Measurements from ENCODE around the gene SLC37A1. TPM values are rescaled to one million over a fixed set of nuclear protein-coding genes. Genes with fewer than 3 reads are reported as not detected.
A peak's percentile ranks its signal among the peaks of the same experiment; 100 is the strongest.

The SLC37A1 gene
- total and polyA plus RNA-seq, 2 of the 13 experiments (the other 11 are each of a cell fraction or from before 2014, with no cell fraction given) = 0.22 to 0.40 TPM

DNA sequence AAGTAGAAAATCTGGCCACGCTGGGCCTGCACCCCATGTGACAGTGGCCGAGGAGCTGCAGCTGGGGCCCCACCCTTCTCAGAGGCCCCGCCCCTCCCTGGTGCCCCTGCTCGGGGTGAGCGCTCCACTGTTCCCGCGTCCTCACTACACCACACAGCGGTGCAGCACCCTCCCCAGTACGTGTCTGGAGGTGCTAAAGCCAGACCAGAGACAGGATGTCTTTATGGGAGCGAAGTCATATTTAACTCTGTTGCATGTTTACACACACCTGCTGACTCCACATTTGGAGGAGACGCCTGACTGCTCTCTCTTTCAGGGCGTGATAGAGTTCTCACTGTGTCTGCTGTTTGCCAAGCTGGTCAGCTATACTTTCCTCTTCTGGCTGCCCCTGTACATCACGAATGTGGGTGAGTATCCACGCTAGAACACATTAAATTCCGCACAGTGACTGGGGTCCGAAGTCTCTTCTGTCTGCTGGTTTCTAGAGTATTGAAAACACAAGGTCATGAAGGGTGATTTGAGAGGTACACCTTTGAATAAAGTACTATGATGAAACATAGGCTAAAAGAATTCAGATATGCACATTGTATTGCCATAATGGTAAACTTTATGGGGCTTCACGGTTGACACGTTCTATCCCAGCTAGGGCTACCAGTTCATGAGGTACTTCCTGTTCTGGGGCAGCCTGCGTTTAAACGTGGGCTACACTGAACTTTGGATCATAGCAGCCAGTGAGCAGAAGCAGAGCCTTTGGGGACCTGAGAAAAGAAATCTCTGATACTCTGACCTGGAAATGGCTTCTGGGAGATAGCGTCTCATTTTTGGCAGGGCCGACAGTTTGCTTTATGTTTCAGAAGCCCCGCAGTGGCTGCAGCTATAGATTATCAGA lies 48.4 kb downstream of the SLC37A1 start:
- Histone ChIP-seq H3K36me3 (replicated peaks in 1 of 2; ENCODE audit: control insufficient read depth in 1 of 2, insufficient read depth in 2 of 2, low read length in 2 of 2) (no peaks in the 10 kb centered on the region), H3K4me2 (ENCODE audit: low read depth, low read length) (peak overlapping the region; percentile 77), H4K20me1 (ENCODE audit: insufficient read depth, low read length) (no peaks in the 10 kb centered on the region), H2AFZ (ENCODE audit: low read length) (peak overlapping the region; percentile 83), H3K79me2 (ENCODE audit: insufficient read depth, low read length) (no peaks in the 10 kb centered on the region), H3K9me3 (ENCODE audit: low read length) (no peaks in the 10 kb centered on the region), H3K27me3 (ENCODE audit: control insufficient read depth in 1 of 2, insufficient read depth in 2 of 2, low read length in 2 of 2) (peaks cover 0 to 2% of the 10 kb centered on the region in 2 experiments; a peak in 1 of 5 replicates), H3K9ac (ENCODE audit: insufficient read depth, low read depth, low read length) (peak overlapping the region; percentile 11; the same call in 1 of the 2 replicates), H3K4me1 (ENCODE audit: insufficient read depth, low read length) (peaks cover 45% of the 10 kb centered on the region), H3K27ac (ENCODE audit: extremely low read length, insufficient read depth, low read length) (no peak overlapping the region), H3K4me3 (replicated peaks in 1 of 3; ENCODE audit: insufficient read depth in 1 of 3, low read depth in 2 of 3, low read length in 3 of 3) (peak overlapping the region; percentile 6 to 49 (median 8); a peak in 5 of 6 replicates)
- WGBS (ENCODE audit: low lambda C conversion rate) = 7% methylated on average over 14 of the region's 23 CpGs
- POLR2A ChIA-PET = interaction anchor here (0.5 kb wide), 1 partner anchor 688 kb away, joined by 3 read pairs; no protein-coding TSS in a partner anchor
- intact Hi-C loops (cut with micrococcal nuclease; ENCODE audit: unreplicated experiment) = no loop called here
- no TSS peak for BruUV-seq (replicated peaks)
- in situ Hi-C loops (cut with HindIII; ENCODE audit: extremely low pct_ligation_motif_present, low pct_unique_long_range_greater_than_20kb) = no loop called here
- FAIRE-seq (no peak), ATAC-seq (peak; percentile 69), DNase-seq (ENCODE audit: low spot score) (peak; percentile 36)
- CTCF ChIA-PET (ENCODE audit: low intra/inter-chr PET ratio, low total read pairs) = no interaction called here
- no peak for TF ChIP-seq RELA (CRISPR knock-in tag; IDR thresholded peaks at IDR 0.05)
- TF ChIP-seq, protein P1, sequence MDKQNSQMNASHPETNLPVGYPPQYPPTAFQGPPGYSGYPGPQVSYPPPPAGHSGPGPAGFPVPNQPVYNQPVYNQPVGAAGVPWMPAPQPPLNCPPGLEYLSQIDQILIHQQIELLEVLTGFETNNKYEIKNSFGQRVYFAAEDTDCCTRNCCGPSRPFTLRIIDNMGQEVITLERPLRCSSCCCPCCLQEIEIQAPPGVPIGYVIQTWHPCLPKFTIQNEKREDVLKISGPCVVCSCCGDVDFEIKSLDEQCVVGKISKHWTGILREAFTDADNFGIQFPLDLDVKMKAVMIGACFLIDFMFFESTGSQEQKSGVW (CRISPR knock-in tag; IDR thresholded peaks at IDR 0.05; ENCODE audit: borderline replicate concordance) = no peak
- TF ChIP-seq HIVEP1 (CRISPR knock-in tag; IDR thresholded peaks at IDR 0.05) = no peak
- no peak for TF ChIP-seq KIAA2018 (CRISPR knock-in tag; IDR thresholded peaks at IDR 0.05; ENCODE audit: borderline replicate concordance)
- no peak for TF ChIP-seq ZNF777 (CRISPR knock-in tag; IDR thresholded peaks at IDR 0.05)
- TF ChIP-seq, protein P2, sequence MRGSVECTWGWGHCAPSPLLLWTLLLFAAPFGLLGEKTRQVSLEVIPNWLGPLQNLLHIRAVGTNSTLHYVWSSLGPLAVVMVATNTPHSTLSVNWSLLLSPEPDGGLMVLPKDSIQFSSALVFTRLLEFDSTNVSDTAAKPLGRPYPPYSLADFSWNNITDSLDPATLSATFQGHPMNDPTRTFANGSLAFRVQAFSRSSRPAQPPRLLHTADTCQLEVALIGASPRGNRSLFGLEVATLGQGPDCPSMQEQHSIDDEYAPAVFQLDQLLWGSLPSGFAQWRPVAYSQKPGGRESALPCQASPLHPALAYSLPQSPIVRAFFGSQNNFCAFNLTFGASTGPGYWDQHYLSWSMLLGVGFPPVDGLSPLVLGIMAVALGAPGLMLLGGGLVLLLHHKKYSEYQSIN (CRISPR knock-in tag; IDR thresholded peaks at IDR 0.05; ENCODE audit: borderline replicate concordance) = no peak
- TF ChIP-seq ZFP62 (CRISPR knock-in tag; IDR thresholded peaks at IDR 0.05) = no peak
- TF ChIP-seq ZNF17 (CRISPR knock-in tag; IDR thresholded peaks at IDR 0.05) = no peak
- no peak for TF ChIP-seq ZFP36L2 (CRISPR knock-in tag; IDR thresholded peaks at IDR 0.05)
- TF ChIP-seq FOXA3 (CRISPR knock-in tag; IDR thresholded peaks at IDR 0.05) = peak; percentile 68
- TF ChIP-seq MAF1 (CRISPR knock-in tag; IDR thresholded peaks at IDR 0.05; ENCODE audit: borderline replicate concordance) = no peak
- TF ChIP-seq JUN (CRISPR knock-in tag; IDR thresholded peaks at IDR 0.05) = no peak
- TF ChIP-seq YEATS4 (CRISPR knock-in tag; IDR thresholded peaks at IDR 0.05; ENCODE audit: borderline replicate concordance) = no peak
- TF ChIP-seq ZNF44 (CRISPR knock-in tag; IDR thresholded peaks at IDR 0.05) = no peak

Data from HepG2 (cell line).